Endothelial cell of umbilical vein (primary cell): ENCODE results near the gene NFATC2IP. TPM values are rescaled to one million over a fixed set of nuclear protein-coding genes. Genes with fewer than 3 reads are reported as not detected.

Experiments
- BruUV-seq: library from RNA; stranded (reverse); fragments of 400-500 nt; replicated peaks from 2 replicates; lab custom pipeline; 2021; lab: Mats Ljungman, UMichigan
- CTCF ChIA-PET: fragments of 300-600, 350-600 bp; sonication (Branson Sonifier 250); formaldehyde crosslinking; loops from one replicate; lab custom pipeline; 2021; ENCODE audit warnings: antibody characterized with exemption, inconsistent platforms; lab: Charles Lee
- POLR2A ChIA-PET: fragments of 300-600, 350-600 bp; sonication (Branson Sonifier 250); formaldehyde crosslinking; loops from one replicate; lab custom pipeline; 2021; ENCODE audit warnings: antibody characterized with exemption, inconsistent platforms; lab: Charles Lee
- DNase-seq: peaks from one replicate; pipeline ENCODE4 v3.0.0-alpha.2; 2011; ENCODE audit warnings: low read depth, low spot score
- FAIRE-seq: peaks from 2 replicates; lab custom pipeline; 2011; peaks lifted over from hg19 to GRCh38; lab: Jason Lieb, UNC
- H2AFZ ChIP-seq: 2 replicates; pipeline ENCODE4 v1.6.0; 2012; ENCODE audit warnings: low read depth, low read length, control low read depth, inconsistent platforms
- H3K27ac ChIP-seq: 2 replicates; pipeline ENCODE4 v1.5.1; 2011; ENCODE audit warnings: low read depth, mild to moderate bottlenecking, control low read depth, low read length, moderate library complexity; ENCODE audit not compliant: insufficient read depth
- H3K27me3 ChIP-seq, 2 experiments: 2 replicates each; pipeline versions ENCODE4 v1.6.0 to v1.6.1; 2011; ENCODE audit warnings: low read length in 2 of 2, mixed read lengths in 1 of 2; ENCODE audit not compliant: control insufficient read depth in 2 of 2, insufficient read depth in 2 of 2
- H3K36me3 ChIP-seq, 2 experiments: 2 replicates in 1 of 2; 3 replicates in 1 of 2; pipeline ENCODE4 v1.5.1; 2011; ENCODE audit warnings: low read length in 2 of 2, mild to moderate bottlenecking in 1 of 2, moderate library complexity in 1 of 2; ENCODE audit not compliant: control insufficient read depth in 2 of 2, insufficient read depth in 2 of 2; ENCODE audit errors: extremely low read depth in 1 of 2
- H3K4me1 ChIP-seq: 3 replicates; pipeline ENCODE4 v1.5.1; 2011; ENCODE audit warnings: mild to moderate bottlenecking, low read length; ENCODE audit not compliant: control insufficient read depth, insufficient read depth; ENCODE audit errors: extremely low read depth
- H3K4me2 ChIP-seq: 2 replicates; pipeline ENCODE4 v1.6.1; 2011; ENCODE audit warnings: low read length, control low read depth, mixed read lengths; ENCODE audit not compliant: insufficient read depth
- H3K4me3 ChIP-seq, 3 experiments: fragments of 200-600 bp in 1 of 3; sonication (generic), shearing (Covaris generic) in 1 of 3; replicated peaks in 1 of 3; 2 replicates each; pipeline ENCODE4 v1.5.1; 2011 to 2016; ENCODE audit warnings: control low read depth in 3 of 3, low read length in 3 of 3, mild to moderate bottlenecking in 2 of 3, inconsistent platforms in 1 of 3, low read depth in 1 of 3, moderate library complexity in 1 of 3; ENCODE audit not compliant: insufficient read depth in 1 of 3
- H3K79me2 ChIP-seq: 2 replicates; pipeline ENCODE4 v1.6.0; 2012; ENCODE audit warnings: low read length, inconsistent platforms; ENCODE audit not compliant: control insufficient read depth, insufficient read depth
- H3K9ac ChIP-seq: replicated peaks from 2 replicates; pipeline ENCODE3; 2011; ENCODE audit warnings: low read length, control low read depth; ENCODE audit not compliant: insufficient read depth; ENCODE audit errors: extremely low read depth
- H3K9me1 ChIP-seq: replicated peaks from 3 replicates; pipeline ENCODE4 v1.6.0; 2011; ENCODE audit warnings: mild to moderate bottlenecking, low read length; ENCODE audit not compliant: control insufficient read depth, insufficient read depth; ENCODE audit errors: extremely low read depth
- H3K9me3 ChIP-seq: replicated peaks from 2 replicates; pipeline ENCODE4 v1.5.1; 2012; ENCODE audit warnings: low read length, inconsistent platforms; ENCODE audit not compliant: control insufficient read depth, insufficient read depth
- H4K20me1 ChIP-seq: replicated peaks from 2 replicates; pipeline ENCODE3; 2011; ENCODE audit warnings: mild to moderate bottlenecking, low read length; ENCODE audit not compliant: control insufficient read depth, insufficient read depth; ENCODE audit errors: extremely low read depth
- EZH2 ChIP-seq: IDR thresholded peaks from 2 replicates; pipeline ENCODE4 v1.6.1; 2012; ENCODE audit warnings: borderline replicate concordance, low read depth, mild to moderate bottlenecking, moderate library complexity, low read length, inconsistent platforms; ENCODE audit not compliant: severe bottlenecking
- FOS ChIP-seq: IDR thresholded peaks from 2 replicates; pipeline ENCODE4 v1.6.1; 2011; ENCODE audit warnings: mild to moderate bottlenecking, low read length, moderate library complexity, borderline replicate concordance; ENCODE audit not compliant: insufficient read depth
- GATA2 ChIP-seq: IDR thresholded peaks from 2 replicates; pipeline ENCODE4 v1.7.0; 2011; ENCODE audit warnings: low read depth, mild to moderate bottlenecking, moderate library complexity, mixed read lengths, low read length; ENCODE audit not compliant: insufficient read length, insufficient read depth
- JUN ChIP-seq: IDR thresholded peaks from 2 replicates; pipeline ENCODE4 v1.6.1; 2011; ENCODE audit warnings: borderline replicate concordance, low read depth; ENCODE audit not compliant: insufficient read length, insufficient read depth
- MYC ChIP-seq: IDR thresholded peaks from one replicate; pipeline ENCODE4 v1.6.1; 2011; ENCODE audit warnings: mild to moderate bottlenecking, low read depth, low read length
- POLR2A ChIP-seq: IDR thresholded peaks from 2 replicates; pipeline ENCODE4 v1.6.1; 2012; ENCODE audit warnings: low read depth, mild to moderate bottlenecking, control low read depth, low read length
- POLR2AphosphoS5 ChIP-seq: IDR thresholded peaks from 2 replicates; pipeline ENCODE4 v1.6.1; 2012; ENCODE audit warnings: low read depth, mild to moderate bottlenecking, control low read depth, low read length, moderate library complexity; ENCODE audit not compliant: insufficient read depth
- dilution Hi-C: fragments of 300-500 bp; cut with MboI; formaldehyde crosslinking; loops from one replicate; pipeline ENCODE4 v1.15.0; 2019; ENCODE audit warnings: low sequenced_read_pairs; ENCODE audit not compliant: extremely low pct_ligation_motif_present
- intact Hi-C: fragments of 100-400 bp; cut with micrococcal nuclease; formaldehyde crosslinking; loops from one replicate; pipeline ENCODE4 v1.10.0; 2022
- polyA plus RNA-seq, 4 experiments: library from polyadenylated mRNA; depleted of rRNA in 3 of 4; stranded (reverse) in 3 of 4; unstranded in 1 of 4; fragments of >200 nt; gene quantifications; 2 replicates each; pipeline versions ENCODE4 v1.2.1 to v1.2.3, GENCODE V29; 2011 to 2012; ENCODE audit warnings: missing spikeins in 1 of 4
- total RNA-seq: library from RNA; stranded (reverse); gene quantifications from 2 replicates; pipeline ENCODE4 v1.2.3, GENCODE V29; 2021
- TF ChIP-seq, protein P1 (sequence below): IDR thresholded peaks from 2 replicates; pipeline ENCODE4 v1.6.1; 2011; ENCODE audit not compliant: insufficient read depth, insufficient read length
- TF ChIP-seq, protein P2 (sequence below), 2 donors: IDR thresholded peaks; 1 replicate in 1 of 2; 2 replicates in 1 of 2; pipeline ENCODE4 v1.5.1; 2011; ENCODE audit warnings: low read length in 2 of 2, mild to moderate bottlenecking in 2 of 2, moderate library complexity in 2 of 2, control low read depth in 1 of 2, inconsistent platforms in 1 of 2, low read depth in 1 of 2; ENCODE audit not compliant: insufficient read depth in 1 of 2; ENCODE audit errors: extremely low read depth in 1 of 2

The NFATC2IP gene
- total and polyA plus RNA-seq, 2 donors (not counting 3 experiments of a cell fraction or from before 2014, with no cell fraction given), result 64.1 to 69.6 TPM

DNA sequence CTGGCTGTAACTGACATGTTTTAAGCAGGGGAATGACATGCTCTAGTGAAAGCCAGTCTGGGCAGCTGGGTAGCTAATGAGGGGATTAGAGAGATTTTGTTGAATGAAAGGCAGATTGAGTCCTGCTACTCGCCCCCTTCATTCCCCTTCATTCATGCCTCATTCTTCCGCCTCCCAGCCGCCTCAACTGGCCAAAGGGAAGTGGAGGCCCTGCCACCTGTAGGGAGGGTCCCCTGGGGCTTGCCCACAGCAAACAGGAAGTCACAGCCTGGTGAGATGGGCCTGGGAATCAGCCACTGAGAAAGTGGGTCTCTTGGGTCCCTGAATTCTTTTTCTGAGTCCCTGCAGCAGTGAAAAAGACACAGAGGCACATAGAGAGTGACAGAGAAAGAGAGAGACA, 20.1 kb upstream of the NFATC2IP start:
- no peak for DNase-seq
- no peaks in the 10 kb centered on the region for H3K9me3 ChIP-seq
- FAIRE-seq, result no peak
- no peaks in the 10 kb centered on the region for H3K27me3 ChIP-seq
- CTCF ChIA-PET, result interaction anchor here (1.6 kb wide), 1 partner anchor 14 kb away, joined by 8 read pairs; no protein-coding TSS in a partner anchor
- no peaks in the 10 kb centered on the region for H3K79me2 ChIP-seq
- no peaks in the 10 kb centered on the region for H4K20me1 ChIP-seq
- intact Hi-C loops, result no loop called here
- no peak overlapping the region for H3K27ac ChIP-seq
- H3K36me3 ChIP-seq, result no peaks in the 10 kb centered on the region
- TF ChIP-seq, protein P1, sequence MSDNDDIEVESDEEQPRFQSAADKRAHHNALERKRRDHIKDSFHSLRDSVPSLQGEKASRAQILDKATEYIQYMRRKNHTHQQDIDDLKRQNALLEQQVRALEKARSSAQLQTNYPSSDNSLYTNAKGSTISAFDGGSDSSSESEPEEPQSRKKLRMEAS, result no peak
- TF ChIP-seq MYC (no peak), GATA2 (no peak), POLR2A (no peak), EZH2 (no peak), FOS (no peak), POLR2AphosphoS5 (no peak), JUN (no peak)
- TF ChIP-seq, protein P2, sequence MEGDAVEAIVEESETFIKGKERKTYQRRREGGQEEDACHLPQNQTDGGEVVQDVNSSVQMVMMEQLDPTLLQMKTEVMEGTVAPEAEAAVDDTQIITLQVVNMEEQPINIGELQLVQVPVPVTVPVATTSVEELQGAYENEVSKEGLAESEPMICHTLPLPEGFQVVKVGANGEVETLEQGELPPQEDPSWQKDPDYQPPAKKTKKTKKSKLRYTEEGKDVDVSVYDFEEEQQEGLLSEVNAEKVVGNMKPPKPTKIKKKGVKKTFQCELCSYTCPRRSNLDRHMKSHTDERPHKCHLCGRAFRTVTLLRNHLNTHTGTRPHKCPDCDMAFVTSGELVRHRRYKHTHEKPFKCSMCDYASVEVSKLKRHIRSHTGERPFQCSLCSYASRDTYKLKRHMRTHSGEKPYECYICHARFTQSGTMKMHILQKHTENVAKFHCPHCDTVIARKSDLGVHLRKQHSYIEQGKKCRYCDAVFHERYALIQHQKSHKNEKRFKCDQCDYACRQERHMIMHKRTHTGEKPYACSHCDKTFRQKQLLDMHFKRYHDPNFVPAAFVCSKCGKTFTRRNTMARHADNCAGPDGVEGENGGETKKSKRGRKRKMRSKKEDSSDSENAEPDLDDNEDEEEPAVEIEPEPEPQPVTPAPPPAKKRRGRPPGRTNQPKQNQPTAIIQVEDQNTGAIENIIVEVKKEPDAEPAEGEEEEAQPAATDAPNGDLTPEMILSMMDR (IDR thresholded peaks at IDR 0.05; ENCODE audit: extremely low read depth in 1 of 2, insufficient read depth in 1 of 2, low read depth in 1 of 2, low read length in 2 of 2), result no peak
- no peak overlapping the region for H3K4me3 ChIP-seq
- POLR2A ChIA-PET, result no interaction called here
- dilution Hi-C loops, result no loop called here
- no peak overlapping the region for H2AFZ ChIP-seq
- H3K9ac ChIP-seq, result no peak overlapping the region
- no peak overlapping the region for H3K4me2 ChIP-seq
- H3K9me1 ChIP-seq, result no peaks in the 10 kb centered on the region
- no peaks in the 10 kb centered on the region for H3K4me1 ChIP-seq
- BruUV-seq, result no TSS peak
